ENCODE measurements around the gene GANAB.
A peak's percentile ranks its signal among the peaks of the same experiment; 100 is the strongest.
"Not testable (repeated sequence)": the region's sequence is repeated elsewhere in the genome, so short reads cannot be mapped to it uniquely, and the experiment has no call there.

Gene GANAB
- 183 to 282 (median 237) reads per million in 4 experiments for total RNA-seq

GRCh38 chr11:62645946-62646824 is at the start of gene GANAB:
Gene GANAB, minus strand, starts transcription at chr11:62646613. Its CDS starts 14 bp downstream, at chr11:62646599.
- DNase-seq = peak; percentile 99

GRCh38 chr11:62694455-62695167 is 48.2 kb upstream of the GANAB start:
- DNase-seq = peak; percentile 62

GRCh38 chr11:62693624-62694023 is 47.2 kb upstream of the GANAB start:
- DNase-seq = not testable (repeated sequence)

GRCh38 chr11:62689421-62690183 is 43.2 kb upstream of the GANAB start, which contains the start of gene LRRN4CL:
Gene LRRN4CL, minus strand, starts transcription at chr11:62689530. Its CDS starts 1,022 bp downstream, at chr11:62688508.
- no peak for DNase-seq

GRCh38 chr11:62688491-62688890 is 42.1 kb upstream of the GANAB start:
- no peak for DNase-seq

GRCh38 chr11:62687508-62688396 is 41.3 kb upstream of the GANAB start:
- no peak for DNase-seq

- DNase-seq = no peak
Measured at GRCh38 chr11:62682518-62682917, 36.1 kb upstream of the GANAB start.

- peak; percentile 4 for DNase-seq
Measured at GRCh38 chr11:62680825-62681240, 34.4 kb upstream of the GANAB start.

- peak; percentile 74 for DNase-seq
Measured at GRCh38 chr11:62678770-62679696, 32.6 kb upstream of the GANAB start, which contains the start of gene UBXN1. Gene UBXN1, minus strand, starts transcription at chr11:62679073. Its CDS starts 150 bp downstream, at chr11:62678923.

- DNase-seq = no peak
Measured at GRCh38 chr11:62678433-62678769, 32.0 kb upstream of the GANAB start.

GRCh38 chr11:62677714-62678113 is 31.3 kb upstream of the GANAB start:
- no peak for DNase-seq

- no peak for DNase-seq
Measured at GRCh38 chr11:62677156-62677555, 30.7 kb upstream of the GANAB start.

GRCh38 chr11:62676698-62677097 is 30.3 kb upstream of the GANAB start:
- DNase-seq = no peak

GRCh38 chr11:62675415-62675814 is 29.0 kb upstream of the GANAB start:
- DNase-seq = not testable (repeated sequence)

- DNase-seq = no peak
Measured at GRCh38 chr11:62673196-62673525, 26.7 kb upstream of the GANAB start.

GRCh38 chr11:62671608-62672389 is 25.4 kb upstream of the GANAB start, which contains the start of the genes LBHD1 and UQCC3:
Gene LBHD1, minus strand, starts transcription at chr11:62672267. Its CDS starts 2,236 bp downstream, at chr11:62670031.
Gene UQCC3, plus strand, starts transcription at chr11:62671673. Its CDS starts 73 bp downstream, at chr11:62671746.
- DNase-seq = peak; percentile 65

- no peak for DNase-seq
Measured at GRCh38 chr11:62671236-62671607, 24.8 kb upstream of the GANAB start.

GRCh38 chr11:62669420-62670161 is 23.2 kb upstream of the GANAB start:
- no peak for DNase-seq

- DNase-seq = no peak
Measured at GRCh38 chr11:62667460-62667859, 21.0 kb upstream of the GANAB start.
